Activated CD8-positive, alpha-beta memory T cell treated with anti-CD3 and anti-CD28 coated beads, Interleukin-2, amount 50 U/mL, for 24 hours (primary cell): ENCODE measurements around the gene CDPF1.
"Not testable (repeated sequence)": the region's sequence is repeated elsewhere in the genome, so short reads cannot be mapped to it uniquely, and the experiment has no call there.

Experiments used
- DNase-seq: peaks from one replicate; pipeline ENCODE4 v3.0.0-alpha.2; 2020; ENCODE audit errors: extremely low read depth

CDPF1 gene

GRCh38 chr22:46281866-46282678 is 32.0 kb upstream of the CDPF1 start:
- no peak for DNase-seq

- no peak for DNase-seq
Observed at GRCh38 chr22:46280999-46281623, 31.0 kb upstream of the CDPF1 start.

GRCh38 chr22:46280063-46280817 is 30.1 kb upstream of the CDPF1 start:
- DNase-seq = no peak

GRCh38 chr22:46278656-46279645 is 28.9 kb upstream of the CDPF1 start:
- no peak for DNase-seq

GRCh38 chr22:46276563-46276962 is 26.5 kb upstream of the CDPF1 start:
- DNase-seq = no peak

- DNase-seq = no peak
Observed at GRCh38 chr22:46275455-46276122, 25.5 kb upstream of the CDPF1 start.

GRCh38 chr22:46274381-46274780 is 24.3 kb upstream of the CDPF1 start:
- DNase-seq = no peak

- no peak for DNase-seq
Observed at GRCh38 chr22:46273432-46274148, 23.5 kb upstream of the CDPF1 start.

- no peak for DNase-seq
Observed at GRCh38 chr22:46272762-46273431, 22.8 kb upstream of the CDPF1 start.

GRCh38 chr22:46272196-46272595 is 22.1 kb upstream of the CDPF1 start:
- no peak for DNase-seq

GRCh38 chr22:46269564-46269963 is 19.5 kb upstream of the CDPF1 start:
- DNase-seq = no peak

GRCh38 chr22:46267431-46268279 is 17.6 kb upstream of the CDPF1 start, which contains the start of gene TTC38:
Gene TTC38, plus strand, starts transcription at chr22:46268008. Its CDS starts 32 bp downstream, at chr22:46268040.
- no peak for DNase-seq

- DNase-seq = not testable (repeated sequence)
Observed at GRCh38 chr22:46265627-46266026, 15.5 kb upstream of the CDPF1 start.

- not testable (repeated sequence) for DNase-seq
Observed at GRCh38 chr22:46264520-46264919, 14.4 kb upstream of the CDPF1 start.

GRCh38 chr22:46263216-46263590 is 13.1 kb upstream of the CDPF1 start, which contains the start of gene PKDREJ:
Gene PKDREJ, minus strand, starts transcription at chr22:46263343. Its CDS starts 21 bp downstream, at chr22:46263322.
- no peak for DNase-seq

- no peak for DNase-seq
Observed at GRCh38 chr22:46262449-46263215, 12.5 kb upstream of the CDPF1 start.

- DNase-seq = no peak
Observed at GRCh38 chr22:46260038-46260437, 9.9 kb upstream of the CDPF1 start.

- no peak for DNase-seq
Observed at GRCh38 chr22:46259374-46259773, 9.3 kb upstream of the CDPF1 start.
